HCT116 (cell line): ENCODE data around the gene RIMS1. TPM values are rescaled to one million over a fixed set of nuclear protein-coding genes. Genes with fewer than 3 reads are reported as not detected.

Source experiments
- ATAC-seq: fragments of 200-7000 bp; cut with Tn5 transposase; 2 replicates; pipeline ENCODE4 v1.9.1; 2020; ENCODE audit warnings: mild to moderate bottlenecking, moderate library complexity
- BruUV-seq: library from RNA; stranded (reverse); fragments of 400-500 nt; replicated peaks from 2 replicates; lab custom pipeline; 2021; lab: Mats Ljungman, UMichigan
- CTCF ChIA-PET: fragments of 300-600 bp; sonication (Branson Sonifier 250); formaldehyde crosslinking; loops from one replicate; lab custom pipeline; 2021; ENCODE audit warnings: antibody characterized with exemption; lab: Charles Lee
- POLR2A ChIA-PET: fragments of 300-600, 350-600 bp; sonication (Branson Sonifier 250); formaldehyde crosslinking; loops from one replicate; lab custom pipeline; 2021; ENCODE audit warnings: antibody characterized with exemption; lab: Charles Lee
- RAD21 ChIA-PET, 2 experiments: fragments of 300-600 bp; sonication (Branson Sonifier 250); formaldehyde crosslinking; loops; one replicate each; lab custom pipeline; 2023; ENCODE audit warnings: low total read pairs in 2 of 2; ENCODE audit not compliant: uncharacterized antibody in 2 of 2, unreplicated experiment in 2 of 2, low non-redundant PET in 1 of 2; lab: Charles Lee
- DNase-seq: peaks from one replicate; pipeline ENCODE4 v3.0.0-alpha.2; 2010; ENCODE audit warnings: low read depth, low spot score
- H2AFZ ChIP-seq: fragments of 200-600 bp; shearing (Covaris generic), sonication (generic); 2 replicates; pipeline ENCODE4 v1.6.1; 2017; ENCODE audit warnings: low read depth, mixed run types, mixed read lengths, antibody characterized with exemption, low read length; ENCODE audit not compliant: poor library complexity, severe bottlenecking
- H3K27ac ChIP-seq: 2 replicates; pipeline ENCODE4 v1.5.1; 2012; ENCODE audit warnings: low read depth, low read length
- H3K27me3 ChIP-seq: fragments of 200-600 bp; sonication (generic); 2 replicates; pipeline ENCODE4 v1.6.1; 2016; ENCODE audit warnings: mixed run types, low read length, mixed read lengths; ENCODE audit not compliant: insufficient read depth
- H3K36me3 ChIP-seq, 2 experiments: fragments of 200-500 bp in 1 of 2; fragments of 200-600 bp in 1 of 2; sonication (Bioruptor generic) in 1 of 2; sonication (generic) in 1 of 2; 2 replicates each; pipeline versions ENCODE4 v1.5.1 to v1.6.1; 2014 to 2016; ENCODE audit warnings: low read length in 2 of 2, inconsistent platforms in 1 of 2, mixed read lengths in 1 of 2, mixed run types in 1 of 2; ENCODE audit not compliant: insufficient read depth in 2 of 2, control insufficient read depth in 1 of 2
- H3K4me1 ChIP-seq, 2 experiments: fragments of 200-600 bp in 1 of 2; sonication (generic) in 1 of 2; 2 replicates each; pipeline versions ENCODE4 v1.5.1 to v1.6.1; 2012 to 2017; ENCODE audit warnings: low read length in 2 of 2, inconsistent platforms in 1 of 2, mild to moderate bottlenecking in 1 of 2, mixed read lengths in 1 of 2, mixed run types in 1 of 2, moderate library complexity in 1 of 2; ENCODE audit not compliant: insufficient read depth in 2 of 2, control insufficient read depth in 1 of 2
- H3K4me2 ChIP-seq: fragments of 200-600 bp; sonication (generic); 2 replicates; pipeline ENCODE4 v1.6.1; 2017; ENCODE audit warnings: mixed run types, low read length, mixed read lengths
- H3K4me3 ChIP-seq, 2 experiments: fragments of 200-600 bp in 1 of 2; sonication (generic) in 1 of 2; replicated peaks in 1 of 2; 2 replicates each; pipeline ENCODE4 v1.5.1; 2011 to 2016; ENCODE audit warnings: low read length in 2 of 2, control low read depth in 1 of 2, low read depth in 1 of 2, mild to moderate bottlenecking in 1 of 2, mixed read lengths in 1 of 2, mixed run types in 1 of 2
- H3K79me2 ChIP-seq: fragments of 200-600 bp; sonication (generic); 2 replicates; pipeline ENCODE4 v1.6.1; 2017; ENCODE audit warnings: mild to moderate bottlenecking, mixed run types, low read length, moderate library complexity, mixed read lengths; ENCODE audit not compliant: insufficient read depth
- H3K9ac ChIP-seq: fragments of 200-600 bp; sonication (generic); 2 replicates; pipeline ENCODE4 v1.6.1; 2016; ENCODE audit warnings: low read length, mixed read lengths
- H3K9me2 ChIP-seq: fragments of 200-600 bp; sonication (generic), shearing (Covaris generic); 2 replicates; pipeline ENCODE4 v1.6.1; 2017; ENCODE audit warnings: mixed run types, mild to moderate bottlenecking, moderate library complexity; ENCODE audit not compliant: insufficient read depth
- H3K9me3 ChIP-seq, 2 experiments: fragments of 200-500 bp in 1 of 2; fragments of 200-600 bp in 1 of 2; sonication (Bioruptor generic) in 1 of 2; sonication (generic) in 1 of 2; 2 replicates each; pipeline ENCODE4 v1.6.1; 2014 to 2017; ENCODE audit warnings: low read length in 2 of 2, mixed read lengths in 2 of 2, inconsistent platforms in 1 of 2, low read depth in 1 of 2, mild to moderate bottlenecking in 1 of 2, mixed run types in 1 of 2, moderate library complexity in 1 of 2; ENCODE audit not compliant: control insufficient read depth in 1 of 2, insufficient read depth in 1 of 2
- H4K20me1 ChIP-seq: fragments of 200-600 bp; sonication (generic), shearing (Covaris generic); 2 replicates; pipeline ENCODE4 v1.6.1; 2017; ENCODE audit warnings: mixed run types, mild to moderate bottlenecking, moderate library complexity; ENCODE audit not compliant: insufficient read depth
- CBX3 ChIP-seq: IDR thresholded peaks from 2 replicates; pipeline ENCODE4 v1.6.1; 2012; ENCODE audit warnings: low read depth
- JUND ChIP-seq: IDR thresholded peaks from 2 replicates; pipeline ENCODE4 v1.6.1; 2012
- POLR2A ChIP-seq: IDR thresholded peaks from 2 replicates; pipeline ENCODE4 v1.7.0; 2011; ENCODE audit warnings: borderline replicate concordance; ENCODE audit not compliant: insufficient read depth, insufficient read length; ENCODE audit errors: extremely low read depth
- POLR2AphosphoS5 ChIP-seq: IDR thresholded peaks from 2 replicates; pipeline ENCODE4 v1.6.1; 2011; ENCODE audit warnings: mild to moderate bottlenecking, low read depth, low read length, moderate library complexity
- SIN3A ChIP-seq: IDR thresholded peaks from 2 replicates; pipeline ENCODE4 v1.6.1; 2012; ENCODE audit warnings: low read depth
- ZFX ChIP-seq: fragments of 450-650 bp; IDR thresholded peaks from 2 replicates; pipeline ENCODE4 v1.6.1; 2017
- ZNF274 ChIP-seq: fragments of 200-500 bp; sonication (Bioruptor generic); IDR thresholded peaks from 2 replicates; pipeline ENCODE4 v1.6.1; 2014; ENCODE audit warnings: mild to moderate bottlenecking, low read depth, low read length, inconsistent platforms
- intact Hi-C: fragments of 100-400 bp; cut with micrococcal nuclease; formaldehyde crosslinking; loops from 2 replicates; pipeline ENCODE4 v1.10.0; 2022
- total RNA-seq: library from RNA; stranded (reverse); gene quantifications from one replicate; pipeline ENCODE4 v1.2.1, GENCODE V29; 2021; ENCODE audit not compliant: unreplicated experiment
- TF ChIP-seq, protein P1 (sequence below): IDR thresholded peaks from 2 replicates; pipeline ENCODE4 v1.6.1; 2012
- TF ChIP-seq, protein P2 (sequence below): IDR thresholded peaks from 2 replicates; pipeline ENCODE4 v1.6.1; 2012; ENCODE audit warnings: low read depth

The RIMS1 gene
- total RNA-seq, 1 experiment from 2014 or later: not detected

DNA sequence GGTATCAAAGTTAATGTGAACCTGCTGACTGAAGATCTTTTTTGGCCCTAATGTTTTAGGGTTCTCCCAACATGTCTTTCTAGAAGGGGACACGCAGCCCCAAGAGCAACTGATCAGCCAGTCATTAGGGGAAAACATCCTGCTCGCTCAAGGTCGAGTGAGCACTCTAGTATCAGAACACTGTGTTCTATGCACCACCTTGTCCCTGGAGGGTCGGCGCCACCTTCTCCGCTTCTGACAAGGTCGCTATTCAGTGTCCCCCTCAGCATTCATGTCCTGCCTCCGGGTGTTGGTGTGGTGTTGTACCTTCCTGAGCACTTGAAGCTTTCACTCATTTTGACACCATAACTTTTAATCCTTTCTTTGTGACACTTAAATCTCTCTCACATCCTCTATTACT is 404.3 kb downstream of the RIMS1 start:
- ChIA-PET POLR2A (no interaction called here), CTCF (no interaction called here), RAD21 (no interaction called here)
- Histone ChIP-seq H3K4me1 (no peaks in the 10 kb centered on the region), H3K9me3 (no peaks in the 10 kb centered on the region), H3K27ac (no peak overlapping the region), H3K4me2 (no peak overlapping the region), H3K9ac (no peak overlapping the region), H4K20me1 (no peaks in the 10 kb centered on the region), H2AFZ (no peak overlapping the region), H3K27me3 (peaks cover 6% of the 10 kb centered on the region; the same call in 1 of the 2 replicates), H3K4me3 (no peak overlapping the region), H3K79me2 (no peaks in the 10 kb centered on the region), H3K36me3 (no peaks in the 10 kb centered on the region), H3K9me2 (no peaks in the 10 kb centered on the region)
- BruUV-seq: no TSS peak
- no peak for ATAC-seq
- intact Hi-C loops: no loop called here
- DNase-seq: no peak
- TF ChIP-seq, protein P1, sequence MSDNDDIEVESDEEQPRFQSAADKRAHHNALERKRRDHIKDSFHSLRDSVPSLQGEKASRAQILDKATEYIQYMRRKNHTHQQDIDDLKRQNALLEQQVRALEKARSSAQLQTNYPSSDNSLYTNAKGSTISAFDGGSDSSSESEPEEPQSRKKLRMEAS: no peak
- TF ChIP-seq SIN3A: no peak
- TF ChIP-seq, protein P2, sequence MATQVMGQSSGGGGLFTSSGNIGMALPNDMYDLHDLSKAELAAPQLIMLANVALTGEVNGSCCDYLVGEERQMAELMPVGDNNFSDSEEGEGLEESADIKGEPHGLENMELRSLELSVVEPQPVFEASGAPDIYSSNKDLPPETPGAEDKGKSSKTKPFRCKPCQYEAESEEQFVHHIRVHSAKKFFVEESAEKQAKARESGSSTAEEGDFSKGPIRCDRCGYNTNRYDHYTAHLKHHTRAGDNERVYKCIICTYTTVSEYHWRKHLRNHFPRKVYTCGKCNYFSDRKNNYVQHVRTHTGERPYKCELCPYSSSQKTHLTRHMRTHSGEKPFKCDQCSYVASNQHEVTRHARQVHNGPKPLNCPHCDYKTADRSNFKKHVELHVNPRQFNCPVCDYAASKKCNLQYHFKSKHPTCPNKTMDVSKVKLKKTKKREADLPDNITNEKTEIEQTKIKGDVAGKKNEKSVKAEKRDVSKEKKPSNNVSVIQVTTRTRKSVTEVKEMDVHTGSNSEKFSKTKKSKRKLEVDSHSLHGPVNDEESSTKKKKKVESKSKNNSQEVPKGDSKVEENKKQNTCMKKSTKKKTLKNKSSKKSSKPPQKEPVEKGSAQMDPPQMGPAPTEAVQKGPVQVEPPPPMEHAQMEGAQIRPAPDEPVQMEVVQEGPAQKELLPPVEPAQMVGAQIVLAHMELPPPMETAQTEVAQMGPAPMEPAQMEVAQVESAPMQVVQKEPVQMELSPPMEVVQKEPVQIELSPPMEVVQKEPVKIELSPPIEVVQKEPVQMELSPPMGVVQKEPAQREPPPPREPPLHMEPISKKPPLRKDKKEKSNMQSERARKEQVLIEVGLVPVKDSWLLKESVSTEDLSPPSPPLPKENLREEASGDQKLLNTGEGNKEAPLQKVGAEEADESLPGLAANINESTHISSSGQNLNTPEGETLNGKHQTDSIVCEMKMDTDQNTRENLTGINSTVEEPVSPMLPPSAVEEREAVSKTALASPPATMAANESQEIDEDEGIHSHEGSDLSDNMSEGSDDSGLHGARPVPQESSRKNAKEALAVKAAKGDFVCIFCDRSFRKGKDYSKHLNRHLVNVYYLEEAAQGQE: no peak
- TF ChIP-seq JUND: no peak
- no peak for TF ChIP-seq POLR2AphosphoS5
- no peak for TF ChIP-seq ZNF274
- no peak for TF ChIP-seq CBX3
- TF ChIP-seq ZFX: no peak
- TF ChIP-seq POLR2A: no peak
